HL-60/S4 treated with phorbol 12-myristate 13-acetate at 8.2 ng/mL for 4 days and 3 days (cell line): Measurements from ENCODE around the gene ASTN1.

ENCODE experiments used
- in situ Hi-C: fragments of 300-500 bp; cut with MboI; formaldehyde crosslinking; loops from 2 replicates; pipeline ENCODE4 v1.15.0; 2022; ENCODE audit warnings: low sequenced_read_pairs

Gene ASTN1

GRCh38 chr1:176843352-176844297, 320.9 kb downstream of the ASTN1 start:
- in situ Hi-C loops: no loop called here

- in situ Hi-C loops: no loop called here
These were observed 323.3 kb downstream of the ASTN1 start for GRCh38 chr1:176841238-176841637.

- in situ Hi-C loops: no loop called here
These were observed 325.3 kb downstream of the ASTN1 start for GRCh38 chr1:176839216-176839615.

GRCh38 chr1:176838276-176838995, 326.1 kb downstream of the ASTN1 start:
- in situ Hi-C loops: no loop called here

- in situ Hi-C loops: no loop called here
These were observed 326.8 kb downstream of the ASTN1 start for GRCh38 chr1:176837708-176838107.

- in situ Hi-C loops: no loop called here
These were observed 333.4 kb downstream of the ASTN1 start for GRCh38 chr1:176831150-176831549.

GRCh38 chr1:176829261-176829660, 335.3 kb downstream of the ASTN1 start:
- in situ Hi-C loops: no loop called here

- in situ Hi-C loops: no loop called here
These were observed 338.2 kb downstream of the ASTN1 start for GRCh38 chr1:176826265-176826664.

GRCh38 chr1:176820391-176821031, 344.0 kb downstream of the ASTN1 start:
- in situ Hi-C loops: no loop called here

GRCh38 chr1:176816232-176816631, 348.3 kb downstream of the ASTN1 start:
- in situ Hi-C loops: no loop called here

GRCh38 chr1:176815621-176816020, 348.9 kb downstream of the ASTN1 start:
- in situ Hi-C loops: no loop called here

GRCh38 chr1:176811511-176812288, 352.8 kb downstream of the ASTN1 start:
- in situ Hi-C loops: no loop called here

GRCh38 chr1:176809292-176809691, 355.2 kb downstream of the ASTN1 start:
- in situ Hi-C loops: no loop called here
